MM.1S (cell line): ENCODE measurements around the gene FOXN3.

Experiments used
- DNase-seq: peaks from one replicate; pipeline ENCODE4 v3.0.0-alpha.2; 2015
- H2AFZ ChIP-seq: fragments of 300-600 bp; sonication (generic); 2 replicates; pipeline ENCODE4 v1.6.0; 2016; ENCODE audit warnings: antibody characterized with exemption, low read length
- H3F3A ChIP-seq: fragments of 300-600 bp; sonication (generic); 2 replicates; pipeline ENCODE4 v1.6.1; 2016; ENCODE audit warnings: mild to moderate bottlenecking, antibody characterized with exemption, low read length, moderate library complexity, mixed read lengths; ENCODE audit not compliant: insufficient read depth
- H3K27ac ChIP-seq: fragments of 300-600 bp; sonication (generic); 2 replicates; pipeline ENCODE4 v1.5.1; 2016; ENCODE audit warnings: mild to moderate bottlenecking, low read length
- H3K27me3 ChIP-seq: fragments of 300-600 bp; sonication (generic); replicated peaks from 2 replicates; pipeline ENCODE4 v1.6.0; 2016; ENCODE audit warnings: low read length; ENCODE audit not compliant: insufficient read depth
- H3K36me3 ChIP-seq: fragments of 300-600 bp; sonication (generic); replicated peaks from 2 replicates; pipeline ENCODE4 v1.6.1; 2016; ENCODE audit warnings: mild to moderate bottlenecking, low read length, mixed read lengths; ENCODE audit not compliant: insufficient read depth
- H3K4me1 ChIP-seq: fragments of 300-600 bp; sonication (generic); 2 replicates; pipeline ENCODE4 v1.6.1; 2016; ENCODE audit warnings: low read length, mixed read lengths
- H3K4me2 ChIP-seq: fragments of 300-600 bp; sonication (generic); 2 replicates; pipeline ENCODE4 v1.6.0; 2016; ENCODE audit warnings: low read depth, low read length
- H3K4me3 ChIP-seq: fragments of 300-600 bp; sonication (generic); 2 replicates; pipeline ENCODE4 v1.5.1; 2016; ENCODE audit warnings: low read length, mixed read lengths
- H3K79me2 ChIP-seq: fragments of 300-600 bp; sonication (generic); 2 replicates; pipeline ENCODE4 v1.6.1; 2016; ENCODE audit warnings: mixed run types, low read length, mixed read lengths
- H3K9ac ChIP-seq: fragments of 300-600 bp; sonication (generic); 2 replicates; pipeline ENCODE4 v1.6.1; 2016; ENCODE audit warnings: low read length, mixed read lengths
- H3K9me2 ChIP-seq: fragments of 300-600 bp; sonication (generic); replicated peaks from 2 replicates; pipeline ENCODE4 v1.6.1; 2016; ENCODE audit warnings: mild to moderate bottlenecking, low read length, mixed read lengths; ENCODE audit not compliant: insufficient read depth
- H3K9me3 ChIP-seq: fragments of 300-600 bp; sonication (generic); replicated peaks from 2 replicates; pipeline ENCODE4 v1.6.1; 2016; ENCODE audit warnings: mild to moderate bottlenecking, low read length, mixed read lengths; ENCODE audit not compliant: insufficient read depth
- H4K20me1 ChIP-seq: fragments of 300-600 bp; sonication (generic); 2 replicates; pipeline ENCODE4 v1.6.1; 2016; ENCODE audit warnings: mild to moderate bottlenecking, low read length, moderate library complexity, mixed read lengths; ENCODE audit not compliant: insufficient read depth
- EZH2 ChIP-seq: fragments of 300-600 bp; sonication (generic); optimal IDR thresholded peaks from 2 replicates; pipeline ENCODE3; 2017; ENCODE audit warnings: low read depth, mild to moderate bottlenecking, antibody characterized with exemption, low read length, mixed read lengths
- EZH2phosphoT487 ChIP-seq: fragments of 300-600 bp; sonication (generic); IDR thresholded peaks from 2 replicates; pipeline ENCODE4 v1.6.1; 2018; ENCODE audit warnings: antibody characterized with exemption, low read length
- TF ChIP-seq, protein P1 (sequence below): fragments of 300-600 bp; sonication (generic); IDR thresholded peaks from 2 replicates; pipeline ENCODE4 v1.5.1; 2016; ENCODE audit warnings: antibody characterized with exemption, low read length, mixed read lengths

FOXN3 gene

GRCh38 chr14:89422181-89422951 is 5.3 kb upstream of the FOXN3 start:
- H3K9ac ChIP-seq: no peak overlapping the region
- H3K9me3 ChIP-seq: no peaks in the 10 kb centered on the region
- TF ChIP-seq EZH2phosphoT487: no peak
- no peak for TF ChIP-seq EZH2
- TF ChIP-seq, protein P1, sequence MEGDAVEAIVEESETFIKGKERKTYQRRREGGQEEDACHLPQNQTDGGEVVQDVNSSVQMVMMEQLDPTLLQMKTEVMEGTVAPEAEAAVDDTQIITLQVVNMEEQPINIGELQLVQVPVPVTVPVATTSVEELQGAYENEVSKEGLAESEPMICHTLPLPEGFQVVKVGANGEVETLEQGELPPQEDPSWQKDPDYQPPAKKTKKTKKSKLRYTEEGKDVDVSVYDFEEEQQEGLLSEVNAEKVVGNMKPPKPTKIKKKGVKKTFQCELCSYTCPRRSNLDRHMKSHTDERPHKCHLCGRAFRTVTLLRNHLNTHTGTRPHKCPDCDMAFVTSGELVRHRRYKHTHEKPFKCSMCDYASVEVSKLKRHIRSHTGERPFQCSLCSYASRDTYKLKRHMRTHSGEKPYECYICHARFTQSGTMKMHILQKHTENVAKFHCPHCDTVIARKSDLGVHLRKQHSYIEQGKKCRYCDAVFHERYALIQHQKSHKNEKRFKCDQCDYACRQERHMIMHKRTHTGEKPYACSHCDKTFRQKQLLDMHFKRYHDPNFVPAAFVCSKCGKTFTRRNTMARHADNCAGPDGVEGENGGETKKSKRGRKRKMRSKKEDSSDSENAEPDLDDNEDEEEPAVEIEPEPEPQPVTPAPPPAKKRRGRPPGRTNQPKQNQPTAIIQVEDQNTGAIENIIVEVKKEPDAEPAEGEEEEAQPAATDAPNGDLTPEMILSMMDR: no peak
- H2AFZ ChIP-seq: no peak overlapping the region
- peaks cover 3% of the 10 kb centered on the region; the same call in 1 of the 2 replicates for H3K79me2 ChIP-seq
- DNase-seq: no peak
- H3K4me2 ChIP-seq: no peak overlapping the region
- H3K36me3 ChIP-seq: no peaks in the 10 kb centered on the region
- no peak overlapping the region for H3K4me3 ChIP-seq
- H3K9me2 ChIP-seq: no peaks in the 10 kb centered on the region
- H3K27ac ChIP-seq: no peak overlapping the region
- H3K4me1 ChIP-seq: no peaks in the 10 kb centered on the region
- no peaks in the 10 kb centered on the region for H4K20me1 ChIP-seq
- H3F3A ChIP-seq: peaks cover 4% of the 10 kb centered on the region; the same call in 1 of the 2 replicates
- no peaks in the 10 kb centered on the region for H3K27me3 ChIP-seq

GRCh38 chr14:89420502-89420901 is 3.5 kb upstream of the FOXN3 start:
- Histone ChIP-seq H3K9ac (no peak overlapping the region), H3K4me1 (no peaks in the 10 kb centered on the region), H3K4me2 (no peak overlapping the region), H4K20me1 (no peaks in the 10 kb centered on the region), H3F3A (peaks cover 4% of the 10 kb centered on the region; the same call in 1 of the 2 replicates), H3K27ac (no peak overlapping the region), H2AFZ (no peak overlapping the region), H3K9me2 (no peaks in the 10 kb centered on the region), H3K27me3 (no peaks in the 10 kb centered on the region), H3K79me2 (peaks cover 12% of the 10 kb centered on the region), H3K4me3 (no peak overlapping the region), H3K9me3 (no peaks in the 10 kb centered on the region), H3K36me3 (no peaks in the 10 kb centered on the region)
- TF ChIP-seq, protein P1: no peak
- no peak for TF ChIP-seq EZH2phosphoT487
- TF ChIP-seq EZH2: no peak
- DNase-seq: no peak

DNA sequence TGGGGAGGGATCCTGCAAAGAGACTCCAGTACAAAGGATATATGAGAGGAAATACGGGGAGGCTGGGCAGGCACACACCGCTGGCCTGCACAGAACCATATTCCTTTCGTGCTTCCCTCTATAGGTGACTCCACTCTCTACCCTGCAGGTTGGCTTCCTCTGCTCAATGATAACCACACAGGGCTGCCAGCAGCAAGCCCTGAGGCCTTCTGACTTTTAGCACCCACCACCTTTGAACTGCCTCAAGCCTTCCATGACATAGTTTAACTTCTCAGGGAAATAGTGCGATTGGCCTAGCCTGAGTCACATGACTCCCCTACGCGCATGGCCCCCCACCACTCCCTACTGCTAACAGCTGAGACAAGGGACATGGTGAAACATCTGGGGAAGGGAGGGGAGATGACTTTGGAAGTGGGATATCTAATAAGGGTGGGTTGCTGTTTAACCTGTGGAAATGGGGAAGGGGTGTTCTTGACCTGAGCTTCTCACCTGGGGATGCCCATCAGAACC is 3.0 kb upstream of the FOXN3 start:
- Histone ChIP-seq H4K20me1 (no peaks in the 10 kb centered on the region), H3K27me3 (no peaks in the 10 kb centered on the region), H3K27ac (no peak overlapping the region), H3K36me3 (no peaks in the 10 kb centered on the region), H3F3A (peaks cover 4% of the 10 kb centered on the region; the same call in 1 of the 2 replicates), H3K79me2 (peaks cover 17% of the 10 kb centered on the region), H3K4me2 (no peak overlapping the region), H3K9me2 (no peaks in the 10 kb centered on the region), H3K4me1 (no peaks in the 10 kb centered on the region), H3K9ac (no peak overlapping the region), H3K9me3 (no peaks in the 10 kb centered on the region), H3K4me3 (no peak overlapping the region), H2AFZ (no peak overlapping the region)
- no peak for DNase-seq
- TF ChIP-seq, protein P1: no peak
- no peak for TF ChIP-seq EZH2phosphoT487
- TF ChIP-seq EZH2: no peak
